Heart left ventricle (tissue), 13 donors: ENCODE data around the gene FNBP1L.

ENCODE experiments used
- CTCF ChIP-seq, 12 donors: fragments of 200-600 bp; sonication (generic) in 4 of 12; IDR thresholded peaks; one replicate each; pipeline versions ENCODE4 v1.5.0 to v1.8.0; 2018 to 2022; ENCODE audit warnings: antibody characterized with exemption in 12 of 12, mild to moderate bottlenecking in 5 of 12
- POLR2A ChIP-seq, 2 donors: fragments of 450-650 bp; IDR thresholded peaks; one replicate each; pipeline ENCODE4 v1.6.1; 2017; ENCODE audit warnings: antibody characterized with exemption in 2 of 2, mild to moderate bottlenecking in 2 of 2, moderate library complexity in 2 of 2
- donor health status: ischemic (EF 13 %, LVEDD 7.1; RV severe dilation, severe dysfunction).
- donor health status: DM: no; HTN: yes; CAD: no.
- donor health status: DM: no; HTN: no; CAD: no.
- donor health status: ischemic (EF 25% LVEDD 6.9; RV normal size, moderate dysfunction).
- donor health status: ischemic (EF 25% LVEDD 5.7; RV mildly dilated, moderate dysfunction).
- donor health status: ischemic (EF 35%, LVEDD 5.7; RV mildly dilated, moderate dysfunction).
- donor health status: nonischemic (EF 11% LVEDD 7.7; RV severe dilation, severe dysfunction).
- donor health status: DM: yes; HTN: yes; CAD: no.
- donor health status: PGD.
- donor health status: ischemic (EF 29% LVEDD 5.4; RV normal size, mild dysfunction).
- donor health status: nonischemic (EF 23%, LVEDD 6.1; RV moderate dilation, normal function).

GRCh38 chr1:93595266-93595665 is 147.3 kb downstream of the FNBP1L start:
- no peak for TF ChIP-seq CTCF (IDR thresholded peaks at IDR 0.05)
- TF ChIP-seq POLR2A (IDR thresholded peaks at IDR 0.05), result no peak
